ENCODE measurements around the gene TBC1D17.

GRCh38 chr19:49831592-49831991, 45.9 kb upstream of the TBC1D17 start:
- no peak for TF ChIP-seq CTCF (IDR thresholded peaks at IDR 0.05)
- no peak for TF ChIP-seq POLR2A (IDR thresholded peaks at IDR 0.05)
- TF ChIP-seq EP300 (IDR thresholded peaks at IDR 0.05): no peak
